ENCODE data around the gene GTSE1.

GTSE1 gene

DNA sequence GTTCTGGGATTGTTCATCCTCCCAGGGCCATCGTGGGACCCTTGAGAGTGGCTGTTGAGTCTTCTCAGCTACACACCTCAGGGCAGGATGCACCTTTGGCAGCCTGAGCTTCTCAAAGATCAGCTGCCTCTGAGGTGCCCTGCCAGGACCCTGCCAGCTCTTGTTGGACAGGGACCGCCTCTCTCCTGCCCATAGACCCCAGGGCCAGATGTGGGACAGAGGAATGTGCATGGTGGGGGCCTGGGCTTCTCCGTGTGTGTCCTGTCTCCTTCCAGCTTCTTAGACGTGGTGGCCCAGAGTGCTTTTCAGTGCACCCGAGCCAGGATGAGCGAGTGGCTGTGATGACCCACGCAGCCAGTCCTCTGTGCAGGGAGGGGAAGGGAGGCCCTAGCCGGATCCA, 32.9 kb downstream of the GTSE1 start:
- DNase-seq = no peak

DNA sequence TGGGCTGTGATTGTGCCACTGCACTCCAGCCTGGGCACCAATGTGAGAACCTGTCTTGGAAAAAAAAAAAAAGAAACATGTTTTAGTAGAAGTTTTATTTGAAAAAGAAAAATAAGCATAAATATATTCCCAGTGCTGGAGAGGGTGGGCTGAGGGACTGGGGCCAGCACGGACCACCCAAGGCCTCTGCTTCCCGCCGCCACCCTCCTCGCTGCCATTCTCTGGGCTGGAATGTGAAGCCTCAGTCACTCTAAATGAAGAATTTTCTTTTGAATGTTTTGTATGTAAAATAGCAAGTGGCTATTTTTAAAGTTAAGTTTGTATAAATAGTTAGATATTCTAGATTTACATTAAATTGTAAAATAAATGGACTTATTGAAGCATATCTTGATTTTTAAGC, 33.8 kb downstream of the GTSE1 start:
- no peak for DNase-seq

DNA sequence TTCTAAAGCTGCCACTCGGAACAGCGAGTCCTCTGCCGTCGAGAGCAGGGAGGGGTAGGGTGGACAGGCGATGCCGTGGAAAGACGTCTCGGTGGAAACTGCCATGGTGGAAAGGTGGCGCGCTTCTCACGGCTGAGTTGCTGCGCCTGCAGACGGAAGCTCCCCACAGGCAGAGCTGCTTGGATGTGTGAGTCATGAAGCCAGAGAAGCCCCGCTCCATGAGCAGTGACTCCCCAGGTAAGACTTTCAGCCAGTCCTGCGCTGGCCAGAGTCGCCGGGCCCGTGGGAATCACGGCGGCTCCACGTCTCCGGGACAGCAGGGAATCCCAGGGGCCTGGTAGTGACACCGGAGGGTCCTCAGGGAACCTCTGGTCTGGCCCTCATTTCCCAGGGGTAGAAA, 34.8 kb downstream of the GTSE1 start:
- no peak for DNase-seq

DNA sequence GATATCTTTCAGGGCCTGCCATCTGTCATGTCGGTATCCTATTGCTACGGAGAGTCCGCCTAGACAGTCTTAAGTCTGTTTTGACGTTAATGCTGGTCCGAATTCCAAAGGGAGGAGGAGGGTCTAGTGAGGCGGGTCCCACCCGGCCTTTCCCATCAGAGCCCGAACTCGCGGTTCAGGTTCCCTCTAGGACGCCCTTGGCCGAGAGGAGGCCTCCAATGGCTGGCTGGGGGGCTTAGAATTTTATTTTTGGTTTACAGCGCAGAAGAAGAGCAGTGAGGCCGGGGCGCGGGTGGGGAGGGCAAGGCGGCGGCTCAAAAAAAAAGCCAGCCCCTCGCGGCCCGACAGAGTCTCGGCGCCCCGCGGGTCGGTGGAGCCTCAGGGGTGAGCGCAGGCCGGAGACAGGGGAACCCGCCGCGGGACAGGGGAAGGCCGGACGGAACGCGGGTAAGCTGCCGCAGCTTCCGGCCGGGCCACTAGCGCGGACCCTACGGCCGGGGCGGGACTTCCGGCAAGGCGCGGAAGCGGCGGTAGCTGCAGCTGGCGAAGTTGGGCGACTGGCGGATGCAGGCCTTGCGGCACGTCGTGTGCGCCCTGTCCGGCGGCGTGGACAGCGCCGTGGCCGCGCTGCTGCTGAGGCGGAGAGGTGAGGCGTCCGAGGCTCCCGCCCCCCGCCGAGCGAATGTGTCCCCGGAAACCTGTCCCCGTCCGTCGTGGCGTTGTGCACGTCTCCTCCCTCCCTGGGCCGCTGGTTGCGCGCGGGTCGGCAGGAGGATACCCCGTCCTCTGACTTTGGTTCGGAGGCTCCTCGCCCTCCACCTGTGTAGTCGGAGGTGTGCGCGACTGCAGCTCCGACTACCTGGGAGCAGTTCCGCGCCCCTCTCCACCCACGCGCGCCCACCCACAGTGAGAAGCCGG, 38.8 kb downstream of the GTSE1 start, which contains the start of gene TRMU:
Gene TRMU (plus strand): TSS at position 514 of the 918 bp plus-strand sequence. CDS start 51 bp downstream, at position 565.
- DNase-seq = peak; percentile 81

DNA sequence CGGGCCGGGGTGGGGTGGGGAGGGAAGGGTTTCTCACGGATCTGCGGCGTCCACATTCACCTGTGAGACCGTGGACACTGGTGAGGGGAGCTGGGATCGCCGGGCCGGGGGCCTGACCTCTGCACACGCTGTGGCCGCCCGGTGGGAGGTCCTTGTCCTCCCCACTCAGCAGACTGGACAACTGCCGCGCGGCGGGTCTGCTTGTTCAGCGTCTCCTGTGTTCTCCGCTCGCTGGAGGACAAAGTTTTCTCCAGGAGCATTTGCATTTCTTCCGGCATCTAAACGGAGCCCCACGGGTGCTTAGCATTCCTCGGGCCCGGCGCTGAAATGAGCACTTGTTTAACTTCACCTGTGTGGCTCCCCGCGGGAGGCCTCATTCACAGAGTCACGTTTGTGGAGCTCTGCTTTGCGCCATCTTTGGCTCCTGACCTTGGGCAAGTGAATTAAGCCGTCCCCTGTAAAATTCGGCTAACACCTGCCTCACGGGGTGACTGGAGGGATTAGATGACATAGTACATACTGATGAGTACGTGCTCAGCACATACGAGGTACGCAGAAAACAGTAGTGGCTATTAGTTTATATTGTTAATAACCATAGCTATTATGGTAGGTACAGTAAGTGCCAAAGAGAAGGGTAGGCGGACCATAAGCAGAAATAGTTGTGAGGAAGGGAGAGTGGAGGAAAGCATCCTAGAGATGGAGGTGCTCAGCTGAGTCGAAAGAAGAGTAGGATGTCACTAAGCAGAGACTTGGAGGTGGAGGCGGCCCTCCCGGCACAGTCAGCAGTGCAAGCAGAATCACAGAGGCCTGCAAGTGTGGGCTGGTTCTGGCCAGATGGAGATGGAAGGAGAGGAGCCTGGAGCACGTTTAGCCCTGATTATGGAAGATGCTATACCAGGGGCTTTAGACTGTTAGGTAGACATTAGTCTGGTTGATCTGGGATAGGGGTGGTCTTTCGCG, 39.7 kb downstream of the GTSE1 start:
- DNase-seq = no peak

DNA sequence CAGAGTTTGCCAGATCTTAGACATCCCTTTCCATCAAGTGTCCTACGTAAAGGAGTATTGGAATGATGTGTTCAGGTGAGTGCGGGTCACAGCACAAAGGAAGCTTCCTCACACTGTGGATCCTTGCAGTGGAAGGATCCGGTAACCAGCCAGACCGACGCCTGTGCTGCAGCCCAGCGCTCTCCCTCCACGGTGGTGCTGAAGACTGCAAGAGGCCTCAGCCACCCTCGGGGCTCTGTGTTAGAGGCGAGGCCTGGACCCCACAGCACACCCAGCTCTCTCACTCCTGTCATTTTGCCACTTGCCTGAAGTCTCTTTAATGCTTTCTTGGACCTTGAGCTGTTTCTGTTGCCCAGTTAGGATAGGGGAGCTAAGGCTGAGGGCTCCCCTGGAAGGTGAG, 41.2 kb downstream of the GTSE1 start:
- no peak for DNase-seq

DNA sequence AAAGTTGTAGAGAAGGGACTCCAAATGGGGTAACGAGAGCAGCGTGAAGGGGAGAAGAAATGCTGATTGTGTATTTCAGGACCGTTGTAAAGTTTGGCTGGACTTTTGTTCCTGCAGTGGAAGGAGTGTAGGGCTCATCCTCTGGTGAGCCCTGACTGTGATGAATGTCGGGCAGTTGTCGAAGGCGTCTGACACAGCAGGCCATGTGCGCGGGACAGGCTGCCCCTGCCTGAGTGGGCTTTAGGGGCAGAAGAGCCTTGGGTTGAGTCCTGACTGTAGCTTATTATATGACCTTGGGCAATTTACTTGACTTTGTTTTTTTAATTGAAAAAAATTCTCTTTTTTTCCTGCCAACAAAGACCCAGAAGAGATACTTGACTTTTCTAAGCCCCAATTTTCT, 42.0 kb downstream of the GTSE1 start:
- no peak for DNase-seq

DNA sequence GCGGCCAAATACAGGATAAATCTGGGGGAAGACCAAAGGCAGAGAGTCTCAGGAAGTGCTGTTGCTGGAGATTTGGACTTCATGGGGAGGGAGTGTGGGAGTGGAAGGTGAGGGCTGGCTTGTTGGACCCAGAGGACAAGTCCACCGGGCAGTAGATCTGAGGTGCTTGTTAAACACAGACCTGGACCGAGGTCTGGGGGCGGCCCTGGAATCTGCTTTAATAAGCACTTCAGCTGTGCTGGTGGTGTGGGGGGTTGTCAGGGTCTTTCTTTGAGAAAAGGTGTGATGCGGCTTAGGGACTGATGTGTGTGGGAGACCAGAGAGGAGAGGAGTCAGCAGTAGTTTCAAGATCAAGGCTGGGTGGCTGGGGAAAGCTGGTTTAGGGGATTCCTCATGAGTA, 43.3 kb downstream of the GTSE1 start:
- DNase-seq = no peak

DNA sequence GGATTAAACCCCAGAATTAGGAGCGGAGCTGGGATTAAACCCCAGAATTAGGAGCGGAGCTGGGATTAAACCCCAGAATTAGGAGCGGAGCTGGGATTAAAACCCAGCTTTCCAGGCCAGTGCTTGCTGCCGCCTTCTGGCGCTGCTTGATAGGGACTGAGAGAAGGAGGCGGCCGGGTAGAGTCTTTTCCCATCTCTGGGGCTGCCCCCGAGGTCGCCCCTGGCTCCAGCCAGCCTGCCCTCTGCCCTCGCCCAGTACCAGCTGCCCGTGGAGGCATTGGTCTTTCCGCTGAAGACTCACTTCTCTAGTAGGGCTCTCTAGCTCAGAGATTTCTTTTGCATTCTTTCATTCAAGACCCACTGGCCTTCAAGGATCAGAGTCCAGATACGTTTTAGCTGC, 44.0 kb downstream of the GTSE1 start:
- no peak for DNase-seq

DNA sequence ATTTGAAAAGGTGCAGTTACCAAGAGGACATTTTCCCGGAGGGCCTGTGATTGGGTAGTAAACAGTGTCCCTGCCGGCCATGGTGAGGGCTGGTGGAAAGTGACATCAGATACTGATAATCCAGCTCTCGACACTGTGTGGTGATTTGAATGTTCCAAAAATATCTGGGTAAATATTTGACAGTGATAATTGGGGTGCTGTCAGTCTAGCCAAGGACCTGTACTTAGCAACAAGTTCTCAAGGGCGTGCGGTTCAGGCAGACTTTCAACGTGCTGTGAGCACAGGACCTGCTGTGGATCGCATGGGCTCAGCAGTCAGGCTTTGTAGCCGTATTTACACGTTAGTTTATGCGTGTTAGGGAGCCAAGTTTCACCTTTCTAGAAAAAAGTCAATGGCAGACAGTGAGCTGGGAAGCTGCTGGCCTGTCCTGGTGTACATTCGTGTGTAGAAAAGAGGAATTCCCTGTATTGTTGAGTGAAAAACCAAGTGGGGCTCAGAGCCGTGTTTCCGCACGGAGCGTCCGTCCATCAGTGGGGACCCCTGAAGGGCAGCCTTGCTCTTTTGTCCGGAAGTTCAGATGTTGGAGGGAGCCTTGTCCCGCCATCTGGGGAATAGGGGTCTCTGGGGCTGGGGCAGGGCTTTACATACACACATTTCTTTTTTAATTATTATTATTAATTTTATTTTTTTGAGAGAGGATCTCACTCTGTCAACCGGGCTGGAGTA, 50.2 kb downstream of the GTSE1 start:
- DNase-seq = no peak

DNA sequence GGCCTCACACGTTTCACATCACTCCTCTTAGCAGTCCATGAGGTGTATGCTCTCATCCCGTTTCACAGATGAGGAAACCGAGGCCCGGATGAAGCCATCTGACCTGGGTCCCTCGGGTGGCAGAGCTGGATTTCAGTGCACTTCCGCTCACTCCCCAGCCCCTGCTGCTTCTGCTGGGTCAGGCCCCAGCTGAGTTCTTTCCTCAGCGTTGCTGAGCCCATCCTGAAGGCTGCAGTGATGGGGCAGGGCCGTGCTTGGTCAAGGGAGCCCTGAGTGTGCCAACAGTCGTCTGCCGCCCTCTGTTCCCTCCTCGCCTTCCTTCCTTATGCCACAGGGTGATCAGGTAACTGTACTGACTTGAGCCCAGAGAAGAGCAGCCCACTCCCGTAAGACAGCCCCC, 51.0 kb downstream of the GTSE1 start:
- DNase-seq = no peak

DNA sequence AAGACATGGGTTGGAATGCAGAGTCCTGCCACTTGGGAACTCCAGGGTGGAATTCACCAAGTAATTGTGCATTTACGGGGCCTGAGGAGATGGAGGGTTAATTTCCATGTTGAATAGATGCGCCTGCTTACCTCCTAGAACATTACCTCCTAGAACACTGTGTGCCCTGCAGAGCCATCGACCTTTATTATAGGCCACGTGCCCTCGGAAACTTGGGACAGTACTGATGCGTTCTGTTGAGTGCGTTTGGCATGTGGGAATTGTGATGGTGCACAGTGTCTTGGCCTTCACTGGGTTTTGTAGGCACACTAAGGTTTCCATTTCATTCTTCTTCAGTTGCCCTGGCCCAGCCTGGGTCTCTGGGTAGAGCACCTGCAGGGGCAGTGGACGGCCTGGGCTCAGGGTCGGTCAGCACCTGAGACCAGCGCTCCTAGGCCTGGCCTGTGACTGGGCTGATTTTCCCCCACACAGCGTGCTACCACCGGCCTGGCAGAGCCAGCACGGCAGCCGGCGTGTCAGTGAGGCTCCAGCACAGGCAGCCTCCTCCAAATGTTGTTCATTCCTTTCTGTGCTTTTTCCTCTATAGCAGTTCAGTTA, 51.5 kb downstream of the GTSE1 start:
- no peak for DNase-seq

DNA sequence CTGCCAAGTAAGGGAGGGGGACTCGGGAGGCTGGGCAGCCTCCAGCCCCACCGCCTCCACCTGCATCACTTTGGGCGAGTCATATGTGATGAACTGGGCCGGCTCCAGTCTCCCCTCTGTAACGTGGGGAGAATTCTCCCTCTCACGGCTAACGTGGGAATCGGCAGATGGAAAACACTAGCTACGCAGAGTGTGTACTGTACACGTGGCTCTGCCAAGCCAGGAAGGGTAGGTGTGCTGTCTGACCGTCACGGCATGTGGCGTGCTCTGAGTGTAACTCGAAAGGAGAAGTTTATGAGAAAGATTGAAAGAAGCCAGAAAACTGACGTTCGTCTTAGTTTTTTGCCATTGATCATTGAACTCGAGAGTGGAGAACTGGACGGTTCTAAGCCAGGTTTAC, 52.6 kb downstream of the GTSE1 start:
- no peak for DNase-seq

DNA sequence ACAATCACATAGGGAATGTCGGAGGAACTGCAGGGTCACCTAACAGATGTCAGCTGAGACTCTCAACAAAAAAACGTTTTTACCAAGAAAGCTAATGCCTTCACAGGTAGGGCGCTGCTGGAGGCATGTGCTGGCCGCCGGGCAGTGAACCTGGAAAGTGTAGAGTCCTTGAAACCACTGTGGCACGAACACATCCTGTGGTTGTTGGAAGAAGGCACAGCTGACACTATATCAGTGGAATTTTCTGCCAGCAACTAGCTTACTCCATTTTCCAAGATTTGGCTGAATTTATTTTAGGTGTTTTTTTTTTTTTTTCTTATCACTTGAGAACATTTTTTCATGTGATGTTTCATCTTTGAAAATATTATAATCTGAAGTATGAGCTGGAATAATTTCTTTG, 53.0 kb downstream of the GTSE1 start:
- no peak for DNase-seq

DNA sequence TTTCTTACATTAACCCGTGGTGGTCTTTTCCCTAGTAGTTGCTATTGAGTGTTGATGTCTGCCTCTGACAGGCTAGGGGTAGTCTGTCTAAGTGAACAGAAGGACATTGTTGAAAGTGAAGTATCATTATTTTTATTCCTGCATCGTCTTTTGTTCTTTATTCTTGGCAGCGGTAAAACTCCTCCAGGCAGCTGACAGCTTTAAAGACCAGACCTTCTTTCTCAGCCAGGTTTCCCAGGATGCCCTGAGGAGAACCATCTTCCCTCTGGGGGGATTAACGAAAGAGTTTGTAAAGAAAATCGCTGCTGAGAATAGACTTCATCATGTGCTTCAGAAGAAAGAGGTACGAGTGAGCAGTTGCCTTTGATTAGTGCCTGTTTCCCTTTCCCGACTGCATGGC, 53.5 kb downstream of the GTSE1 start:
- no peak for DNase-seq

DNA sequence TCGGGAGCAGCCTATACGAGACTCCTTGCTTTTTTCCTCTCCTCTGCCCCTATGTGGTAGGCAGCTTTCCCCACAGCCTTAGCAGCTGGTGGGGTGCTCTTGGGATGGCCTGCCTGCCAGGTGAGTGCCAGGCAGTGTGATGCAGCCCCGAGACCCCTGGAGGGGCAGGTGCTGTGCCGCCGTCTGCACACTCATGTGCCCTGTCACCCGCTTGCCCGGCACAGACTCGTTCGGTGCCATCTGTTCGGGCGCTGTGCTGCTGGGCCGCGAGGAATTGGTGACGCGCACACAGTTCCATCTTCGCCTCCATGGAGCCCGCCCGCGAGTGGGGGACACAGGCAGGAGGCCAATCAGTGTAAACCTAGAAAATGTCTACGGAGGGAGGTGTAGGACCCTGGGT, 54.0 kb downstream of the GTSE1 start:
- DNase-seq = no peak

DNA sequence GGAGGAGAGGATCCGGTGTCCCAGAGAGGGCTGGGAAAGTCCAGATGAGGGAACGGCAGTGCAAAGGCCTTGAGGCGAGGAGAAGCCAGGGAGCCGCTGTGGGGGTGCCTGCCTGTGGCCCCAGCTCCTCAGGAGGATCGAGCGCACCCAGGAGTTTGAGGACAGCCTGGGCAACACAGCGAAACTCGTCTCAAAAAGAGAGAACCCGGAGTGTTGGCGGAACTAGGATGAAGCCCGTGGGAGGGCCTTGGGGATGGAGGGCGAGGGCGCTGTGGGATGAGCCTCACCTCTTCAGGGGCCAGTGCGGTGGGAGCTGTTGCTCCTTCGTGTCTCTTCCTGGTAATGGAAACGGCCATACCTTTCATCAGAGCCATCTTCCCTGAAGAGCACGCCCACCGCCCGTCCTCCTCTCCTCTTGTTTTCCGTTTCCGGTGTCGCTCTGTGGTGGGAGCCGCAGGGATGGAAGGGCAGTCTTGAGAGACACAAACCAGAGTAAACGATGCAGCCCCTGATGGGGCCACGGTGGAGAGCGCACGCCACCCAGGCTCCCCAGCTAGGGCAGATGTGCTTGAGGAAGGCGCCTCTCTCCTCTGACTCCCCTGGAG, 54.6 kb downstream of the GTSE1 start:
- no peak for DNase-seq

DNA sequence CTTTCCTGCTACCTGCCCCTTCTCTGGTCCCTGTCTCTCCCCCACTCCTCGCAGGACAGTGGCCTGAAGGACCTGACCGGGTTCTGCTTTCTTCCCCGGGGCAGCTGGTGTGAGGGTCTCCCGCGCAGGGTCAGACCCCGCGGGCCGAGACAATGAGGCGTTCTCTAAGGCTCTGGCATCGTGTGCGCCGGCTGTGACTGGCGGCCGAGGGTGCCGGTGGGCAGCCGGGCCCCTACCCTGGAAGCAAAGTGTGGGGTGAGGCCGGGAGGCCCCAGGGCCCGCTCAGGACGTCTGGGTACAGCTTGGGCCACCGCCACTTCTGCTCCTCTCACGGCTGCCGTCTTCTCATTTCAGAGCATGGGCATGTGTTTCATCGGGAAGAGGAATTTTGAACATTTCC, 55.1 kb downstream of the GTSE1 start:
- DNase-seq = no peak

DNA sequence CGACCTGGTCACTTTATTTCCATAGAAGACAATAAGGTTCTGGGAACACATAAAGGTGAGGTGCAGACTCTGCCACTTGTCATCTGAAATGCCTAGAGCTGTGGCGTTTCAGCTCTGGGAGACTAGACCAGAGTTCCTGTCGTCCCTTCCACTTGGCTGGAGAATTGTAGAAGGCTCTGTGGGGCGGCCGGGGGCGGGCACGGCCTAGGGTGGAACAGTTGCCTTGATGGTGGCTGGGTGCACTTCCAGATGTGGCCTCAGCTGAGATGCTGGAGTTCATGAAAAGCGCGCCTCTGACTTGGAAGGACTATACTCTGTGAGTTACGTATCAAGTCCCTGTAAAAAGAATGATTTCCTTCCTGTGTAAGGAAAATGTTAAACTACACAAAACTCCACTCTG, 55.6 kb downstream of the GTSE1 start:
- DNase-seq = no peak

DNA sequence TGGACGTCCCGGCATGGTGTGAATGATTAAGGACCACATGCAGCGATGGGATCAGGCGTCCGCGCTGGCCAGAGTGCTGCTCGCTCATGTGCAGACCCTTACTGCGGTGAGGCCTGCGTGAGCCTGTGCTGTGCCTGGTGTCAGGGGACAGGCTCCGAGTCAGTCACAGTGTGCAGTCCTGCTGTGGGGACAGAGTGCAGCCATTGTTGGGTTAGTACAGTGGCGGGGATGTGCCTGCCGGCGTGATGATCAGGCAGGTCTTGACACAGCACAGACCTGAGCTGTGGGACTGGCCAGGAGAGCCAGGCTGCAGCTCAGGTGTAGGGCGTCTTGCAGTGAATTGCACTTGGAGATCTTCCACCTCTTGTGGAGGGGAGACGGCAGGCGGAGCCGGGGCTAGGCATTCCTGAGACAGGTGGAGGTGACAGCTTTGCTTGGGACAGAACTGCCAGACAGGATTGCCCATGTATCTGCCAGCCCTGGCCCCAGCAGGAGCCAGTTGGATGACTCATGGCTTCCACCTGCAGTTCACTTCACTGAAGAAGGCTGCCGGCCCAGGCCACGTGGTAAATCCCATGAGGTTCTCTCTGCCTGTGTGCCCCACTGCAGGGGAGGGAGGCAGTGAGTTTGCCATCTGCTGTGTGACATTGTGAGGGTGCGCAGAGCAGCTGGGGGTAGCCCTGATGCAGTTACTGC, 56.2 kb downstream of the GTSE1 start:
- peak; percentile 6 for DNase-seq

DNA sequence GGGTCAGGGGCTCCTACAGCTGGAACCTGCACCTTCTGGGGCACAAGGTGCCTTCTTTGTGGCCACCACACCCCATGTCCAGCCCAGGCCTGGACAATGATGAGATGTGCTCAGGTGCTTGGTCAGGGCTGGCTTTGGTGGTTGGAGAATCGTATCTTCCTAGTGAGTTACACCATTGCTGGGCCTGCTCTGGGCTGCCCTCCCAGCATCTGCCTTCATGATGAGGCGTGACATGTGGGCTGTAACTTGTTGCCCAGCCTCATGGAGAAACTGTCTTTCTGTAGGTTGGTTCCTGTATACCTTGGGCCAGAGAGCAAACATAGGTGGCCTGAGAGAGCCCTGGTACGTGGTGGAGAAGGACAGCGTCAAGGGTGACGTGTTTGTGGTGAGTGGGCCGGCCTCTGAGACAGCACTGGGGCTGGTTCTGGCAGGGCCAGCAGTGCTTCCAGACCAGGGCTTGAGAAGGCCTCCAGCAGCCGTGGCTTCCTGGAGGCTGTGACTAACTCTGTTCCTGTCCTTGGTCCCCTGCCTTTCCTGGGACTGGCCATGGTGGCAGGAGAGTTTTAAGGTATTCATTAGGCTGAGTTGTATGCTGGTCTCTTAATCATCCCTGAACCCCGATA, 56.9 kb downstream of the GTSE1 start:
- no peak for DNase-seq

All from fibroblast of skin of right quadriceps (primary cell).